H9 (cell line): Measurements from ENCODE around the gene HNRNPLL. TPM values are rescaled to one million over a fixed set of nuclear protein-coding genes. Genes with fewer than 3 reads are reported as not detected.

Experiments
- DNase-seq: peaks from one replicate; pipeline ENCODE4 v3.0.0-alpha.2; 2017
- H2AFZ ChIP-seq: one replicate; pipeline ENCODE4 v1.6.1; 2013; ENCODE audit warnings: mild to moderate bottlenecking, low read length, control low read depth, moderate library complexity
- H2AK5ac ChIP-seq: 2 replicates; pipeline ENCODE4 v1.6.1; 2013; ENCODE audit warnings: low read length, control low read depth, mixed read lengths; ENCODE audit not compliant: insufficient read length
- H2BK120ac ChIP-seq: one replicate; pipeline ENCODE4 v1.6.1; 2013; ENCODE audit warnings: low read depth, mild to moderate bottlenecking, low read length, control low read depth, inconsistent platforms; ENCODE audit not compliant: poor library complexity, severe bottlenecking
- H2BK12ac ChIP-seq: 2 replicates; pipeline ENCODE4 v1.6.1; 2013; ENCODE audit warnings: low read length, control low read depth, mixed read lengths, low read depth; ENCODE audit not compliant: insufficient read length
- H2BK15ac ChIP-seq: 2 replicates; pipeline ENCODE4 v1.6.1; 2013; ENCODE audit warnings: low read depth, low read length, control low read depth
- H2BK20ac ChIP-seq: one replicate; pipeline ENCODE4 v1.6.1; 2013; ENCODE audit warnings: low read depth, mild to moderate bottlenecking, low read length, control low read depth, inconsistent platforms; ENCODE audit not compliant: poor library complexity, severe bottlenecking
- H2BK5ac ChIP-seq: 2 replicates; pipeline ENCODE4 v1.6.1; 2013; ENCODE audit warnings: low read length, control low read depth, mixed read lengths; ENCODE audit not compliant: insufficient read length
- H3K14ac ChIP-seq: 2 replicates; pipeline ENCODE4 v1.6.1; 2013; ENCODE audit warnings: low read length, control low read depth; ENCODE audit not compliant: insufficient read depth
- H3K18ac ChIP-seq: 2 replicates; pipeline ENCODE4 v1.6.1; 2013; ENCODE audit warnings: low read depth, mild to moderate bottlenecking, mixed read lengths, low read length, control low read depth; ENCODE audit not compliant: insufficient read length
- H3K23ac ChIP-seq: 2 replicates; pipeline ENCODE4 v1.6.1; 2013; ENCODE audit warnings: low read length, control low read depth, mixed read lengths, low read depth; ENCODE audit not compliant: insufficient read length
- H3K23me2 ChIP-seq: 2 replicates; pipeline ENCODE4 v1.6.1; 2013; ENCODE audit warnings: low read depth, mild to moderate bottlenecking, mixed read lengths, low read length, control low read depth; ENCODE audit not compliant: insufficient read length, poor library complexity, severe bottlenecking
- H3K27ac ChIP-seq: 2 replicates; pipeline ENCODE4 v1.5.1; 2013; ENCODE audit warnings: low read length, control low read depth, mixed read lengths, low read depth; ENCODE audit not compliant: insufficient read length
- H3K27me3 ChIP-seq: 2 replicates; pipeline ENCODE4 v1.6.1; 2013; ENCODE audit warnings: low read length, control low read depth, inconsistent platforms; ENCODE audit not compliant: insufficient read depth
- H3K4ac ChIP-seq: 2 replicates; pipeline ENCODE4 v1.6.1; 2013; ENCODE audit warnings: low read depth, mild to moderate bottlenecking, control low read depth, inconsistent platforms, low read length, moderate library complexity
- H3K4me1 ChIP-seq: 2 replicates; pipeline ENCODE4 v1.6.1; 2013; ENCODE audit warnings: low read length, control low read depth, inconsistent platforms; ENCODE audit not compliant: insufficient read depth
- H3K4me2 ChIP-seq: 2 replicates; pipeline ENCODE4 v1.6.1; 2013; ENCODE audit warnings: low read length, control low read depth, mixed read lengths; ENCODE audit not compliant: insufficient read length, insufficient read depth
- H3K56ac ChIP-seq: 2 replicates; pipeline ENCODE4 v1.6.1; 2013; ENCODE audit warnings: low read depth, mild to moderate bottlenecking, mixed read lengths, low read length, control low read depth; ENCODE audit not compliant: insufficient read length
- H3K79me1 ChIP-seq: 2 replicates; pipeline ENCODE4 v1.6.1; 2013; ENCODE audit warnings: low read depth, mild to moderate bottlenecking, moderate library complexity, low read length, control low read depth, inconsistent platforms; ENCODE audit not compliant: insufficient read depth, poor library complexity, severe bottlenecking
- H3K79me2 ChIP-seq: 2 replicates; pipeline ENCODE4 v1.6.1; 2013; ENCODE audit warnings: low read length, control low read depth, inconsistent platforms; ENCODE audit not compliant: insufficient read depth
- H3K9ac ChIP-seq: 2 replicates; pipeline ENCODE4 v1.6.1; 2013; ENCODE audit warnings: low read length, control low read depth, mixed read lengths; ENCODE audit not compliant: insufficient read length; ENCODE audit errors: extremely low read depth
- H3K9me3 ChIP-seq: one replicate; pipeline ENCODE4 v1.6.1; 2013; ENCODE audit warnings: low read depth, low read length, inconsistent platforms; ENCODE audit not compliant: control insufficient read depth
- H3T11ph ChIP-seq: one replicate; pipeline ENCODE4 v1.6.1; 2013; ENCODE audit warnings: mild to moderate bottlenecking, low read length, control low read depth, inconsistent platforms
- H4K20me1 ChIP-seq: one replicate; pipeline ENCODE4 v1.6.1; 2013; ENCODE audit not compliant: control insufficient read depth, insufficient read length, insufficient read depth
- H4K5ac ChIP-seq: 2 replicates; pipeline ENCODE4 v1.6.1; 2013; ENCODE audit warnings: low read depth, mild to moderate bottlenecking, mixed read lengths, low read length, control low read depth; ENCODE audit not compliant: insufficient read length
- H4K8ac ChIP-seq: replicated peaks from 2 replicates; pipeline ENCODE4 v1.6.1; 2013; ENCODE audit warnings: low read length, control low read depth, mixed read lengths, low read depth; ENCODE audit not compliant: insufficient read length
- H4K91ac ChIP-seq: 2 replicates; pipeline ENCODE4 v1.6.1; 2013; ENCODE audit warnings: low read depth, mild to moderate bottlenecking, moderate library complexity, mixed read lengths, low read length, control low read depth; ENCODE audit not compliant: insufficient read length
- H3K27ac Mint-ChIP-seq, 3 experiments: 2 replicates in 2 of 3; 3 replicates in 1 of 3; pipeline ENCODE4 v1.8.0; 2020 to 2021; ENCODE audit warnings: mixed read lengths in 3 of 3, mild to moderate bottlenecking in 1 of 3, moderate library complexity in 1 of 3
- H3K27me3 Mint-ChIP-seq: 2 replicates; pipeline ENCODE4 v1.8.0; 2021; ENCODE audit warnings: low read depth, mild to moderate bottlenecking, moderate library complexity, mixed read lengths
- H3K36me3 Mint-ChIP-seq, 3 experiments: 2 replicates in 2 of 3; 3 replicates in 1 of 3; pipeline ENCODE4 v1.8.0; 2020 to 2021; ENCODE audit warnings: low read depth in 3 of 3, mixed read lengths in 3 of 3; ENCODE audit not compliant: insufficient read depth in 1 of 3
- H3K4me1 Mint-ChIP-seq, 2 experiments: 2 replicates each; pipeline ENCODE4 v1.8.0; 2020; ENCODE audit warnings: mixed read lengths in 2 of 2
- H3K4me3 Mint-ChIP-seq, 2 experiments: 2 replicates in 1 of 2; 3 replicates in 1 of 2; pipeline ENCODE4 v1.8.0; 2020 to 2021; ENCODE audit warnings: mild to moderate bottlenecking in 2 of 2, mixed read lengths in 2 of 2, moderate library complexity in 1 of 2
- H3K9me3 Mint-ChIP-seq, 2 experiments: 2 replicates in 1 of 2; 3 replicates in 1 of 2; pipeline ENCODE4 v1.8.0; 2020; ENCODE audit warnings: mild to moderate bottlenecking in 2 of 2, mixed read lengths in 2 of 2, moderate library complexity in 1 of 2
- CTCF ChIP-seq: fragments of 200-600 bp; sonication (generic); conservative IDR thresholded peaks from 3 replicates; pipeline ENCODE4 v1.8.0; 2021; ENCODE audit warnings: antibody characterized with exemption, mild to moderate bottlenecking
- WGBS: extraction: QIAGEN DNeasy Blood & Tissue Kit; methylation state at CpG from one replicate; pipeline ENCODE4 v1.1.7; 2013; ENCODE audit warnings: missing lambda C conversion rate, low lambda C conversion rate, mixed read lengths; ENCODE audit not compliant: insufficient read length; ENCODE audit errors: extremely low coverage; 5-methylcytosine and 5-hydroxymethylcytosine counted together
- total RNA-seq: library from RNA; stranded (reverse); gene quantifications from 2 replicates; pipeline ENCODE4 v1.2.1, GENCODE V29; 2021

HNRNPLL gene
- total RNA-seq, 1 experiment from 2014 or later: 52.3 TPM

GRCh38 chr2:38626326-38627035, 23.8 kb upstream of the HNRNPLL start:
- Histone ChIP-seq H4K20me1 (no peaks in the 10 kb centered on the region), H2BK120ac (no peak overlapping the region), H2BK12ac (no peak overlapping the region), H3K18ac (no peak overlapping the region), H3K79me2 (no peaks in the 10 kb centered on the region), H2AFZ (no peak overlapping the region), H2BK15ac (no peak overlapping the region), H2BK20ac (no peak overlapping the region), H3K4ac (no peak overlapping the region), H4K8ac (no peak overlapping the region), H2AK5ac (no peak overlapping the region), H3K14ac (no peak overlapping the region), H3K23me2 (no peaks in the 10 kb centered on the region), H3K4me1 (no peaks in the 10 kb centered on the region), H3K9ac (no peak overlapping the region), H3K4me2 (no peak overlapping the region), H3K27ac (no peak overlapping the region), H3K23ac (no peak overlapping the region), H3K79me1 (no peaks in the 10 kb centered on the region), H4K91ac (no peak overlapping the region), H3T11ph (no peak overlapping the region), H4K5ac (no peak overlapping the region), H3K56ac (no peak overlapping the region), H3K9me3 (no peaks in the 10 kb centered on the region), H2BK5ac (no peak overlapping the region), H3K27me3 (no peaks in the 10 kb centered on the region)
- DNase-seq: no peak
- no peak overlapping the region for H3K27ac Mint-ChIP-seq
- no peak for TF ChIP-seq CTCF
- H3K4me3 Mint-ChIP-seq: no peak overlapping the region
- peaks cover 2% of the 10 kb centered on the region; the same call in 1 of the 2 replicates for H3K27me3 Mint-ChIP-seq
- H3K36me3 Mint-ChIP-seq: peaks cover 0 to 8% (median 1%) of the 10 kb centered on the region in 3 experiments; a peak in 2 of 7 replicates
- H3K4me1 Mint-ChIP-seq: peaks cover 0 to 4% of the 10 kb centered on the region in 2 experiments; a peak in 2 of 4 replicates
- H3K9me3 Mint-ChIP-seq: peaks cover 4 to 6% of the 10 kb centered on the region in 2 experiments; a peak in 3 of 5 replicates
- WGBS: no CpG with 5 or more reads among the region's 7 CpGs
